ENCODE results near the gene KRT71.
"Not testable (repeated sequence)": the region's sequence is repeated elsewhere in the genome, so short reads cannot be mapped to it uniquely, and the experiment has no call there.

KRT71 gene

GRCh38 chr12:52521568-52522266 is 31.2 kb downstream of the KRT71 start:
- DNase-seq (ENCODE audit: low read depth in 2 of 2): no peak

GRCh38 chr12:52521175-52521567 is 31.8 kb downstream of the KRT71 start:
- no peak for DNase-seq (ENCODE audit: low read depth in 2 of 2)

GRCh38 chr12:52519826-52520662 is 32.9 kb downstream of the KRT71 start, which contains the start of gene KRT5:
Gene KRT5, minus strand, starts transcription at chr12:52520394. Its CDS starts 98 bp downstream, at chr12:52520296.
- no peak for DNase-seq (ENCODE audit: low read depth in 2 of 2)

GRCh38 chr12:52519387-52519703 is 33.6 kb downstream of the KRT71 start:
- no peak for DNase-seq (ENCODE audit: low read depth in 2 of 2)

- no peak for DNase-seq (ENCODE audit: low read depth in 2 of 2)
Measured at GRCh38 chr12:52518574-52519386, 34.2 kb downstream of the KRT71 start.

- no peak for DNase-seq (ENCODE audit: low read depth in 2 of 2)
Measured at GRCh38 chr12:52517888-52518287, 35.1 kb downstream of the KRT71 start.

GRCh38 chr12:52517005-52517835 is 35.7 kb downstream of the KRT71 start:
- no peak for DNase-seq (ENCODE audit: low read depth in 2 of 2)

- no peak for DNase-seq (ENCODE audit: low read depth in 2 of 2)
Measured at GRCh38 chr12:52515927-52516831, 36.8 kb downstream of the KRT71 start.

GRCh38 chr12:52515319-52515646 is 37.7 kb downstream of the KRT71 start:
- no peak for DNase-seq (ENCODE audit: low read depth in 2 of 2)

GRCh38 chr12:52514471-52515318 is 38.2 kb downstream of the KRT71 start:
- DNase-seq (ENCODE audit: low read depth in 2 of 2): no peak

- DNase-seq (ENCODE audit: low read depth in 2 of 2): no peak
Measured at GRCh38 chr12:52513736-52514135, 39.2 kb downstream of the KRT71 start.

GRCh38 chr12:52508211-52508610 is 44.7 kb downstream of the KRT71 start:
- DNase-seq (ENCODE audit: low read depth in 2 of 2): no peak

GRCh38 chr12:52506858-52507715 is 45.9 kb downstream of the KRT71 start:
- no peak for DNase-seq (ENCODE audit: low read depth in 2 of 2)

GRCh38 chr12:52502877-52503276 is 50.1 kb downstream of the KRT71 start:
- DNase-seq (ENCODE audit: low read depth in 2 of 2): no peak

GRCh38 chr12:52501490-52501889 is 51.5 kb downstream of the KRT71 start:
- DNase-seq (ENCODE audit: low read depth in 2 of 2): no peak

GRCh38 chr12:52500574-52500973 is 52.4 kb downstream of the KRT71 start:
- not testable (repeated sequence) for DNase-seq (ENCODE audit: low read depth in 2 of 2)

GRCh38 chr12:52499806-52500560 is 53.0 kb downstream of the KRT71 start:
- DNase-seq (ENCODE audit: low read depth in 2 of 2): no peak

- DNase-seq (ENCODE audit: low read depth in 2 of 2): no peak
Measured at GRCh38 chr12:52498946-52499345, 54.0 kb downstream of the KRT71 start.

Data from stimulated activated CD4-positive, alpha-beta T cell treated with anti-CD3 and anti-CD28 coated beads, Interleukin-1b, Interleukin-23, amount 100 ng/mL, for 1 hour (primary cell).